NOMO-1 treated with DMSO at 0.1 percent for 48 hours (cell line): ENCODE results near the gene HSD11B1L.

Experiments
- DNase-seq: peaks from one replicate; lab custom pipeline; 2025; ENCODE audit not compliant: unreplicated experiment; lab: John Stamatoyannopoulos, UW

HSD11B1L gene

DNA sequence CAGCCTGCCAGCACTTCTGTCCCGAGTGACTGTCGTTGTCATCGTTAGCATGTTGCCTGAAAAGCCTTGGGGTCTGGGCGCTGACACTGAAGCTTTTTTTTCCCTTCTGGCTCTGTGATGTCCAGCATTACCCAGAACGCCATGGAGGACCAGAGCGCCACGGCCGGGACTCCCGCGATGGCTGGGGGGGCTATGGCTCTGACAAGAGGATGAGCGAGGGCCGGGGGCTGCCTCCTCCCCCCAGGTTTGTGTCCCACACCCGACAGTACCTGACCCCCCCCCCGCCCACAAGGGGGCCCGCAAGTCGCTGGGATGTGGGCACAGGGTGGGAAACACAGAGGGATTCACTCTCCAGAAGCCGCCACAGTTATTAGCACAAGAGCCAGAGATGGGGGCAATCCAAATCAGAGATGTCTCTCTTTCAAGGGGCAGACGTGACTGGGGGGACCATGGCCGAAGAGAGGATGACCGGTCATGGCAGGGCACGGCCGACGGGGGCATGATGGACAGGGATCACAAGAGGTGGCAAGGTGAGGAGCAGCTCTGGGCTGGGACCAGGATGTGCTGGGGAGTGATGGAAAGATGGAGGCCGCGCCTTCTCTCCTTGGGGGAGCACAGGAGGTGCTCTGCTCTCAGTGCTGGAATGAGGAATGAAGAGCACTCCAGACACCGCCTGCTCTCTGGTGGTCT lies 13.8 kb upstream of the HSD11B1L start:
- no peak for DNase-seq

DNA sequence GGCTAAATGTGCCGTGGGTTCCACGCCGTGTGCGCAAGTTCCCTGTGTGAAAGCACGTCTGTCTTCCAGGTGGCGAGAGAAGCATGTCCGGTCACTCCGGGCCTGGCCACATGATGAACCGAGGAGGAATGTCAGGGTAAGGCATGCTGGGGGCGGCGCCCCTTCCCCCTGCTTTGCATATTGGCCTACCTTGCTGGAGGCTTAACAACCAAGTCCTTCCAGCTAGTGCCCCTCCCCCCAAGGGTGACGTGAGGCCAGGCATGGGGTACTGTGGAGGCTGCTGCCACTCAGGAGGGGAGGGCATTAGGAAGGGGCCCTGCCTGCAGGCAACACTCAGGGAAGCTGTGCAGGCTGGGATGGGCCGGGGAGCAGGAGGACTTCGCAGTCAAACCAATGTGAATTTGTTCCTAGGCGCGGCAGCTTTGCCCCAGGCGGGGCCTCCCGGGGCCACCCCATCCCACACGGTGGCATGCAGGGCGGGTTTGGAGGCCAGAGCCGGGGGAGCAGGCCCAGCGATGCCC lies 13.0 kb upstream of the HSD11B1L start:
- no peak for DNase-seq

DNA sequence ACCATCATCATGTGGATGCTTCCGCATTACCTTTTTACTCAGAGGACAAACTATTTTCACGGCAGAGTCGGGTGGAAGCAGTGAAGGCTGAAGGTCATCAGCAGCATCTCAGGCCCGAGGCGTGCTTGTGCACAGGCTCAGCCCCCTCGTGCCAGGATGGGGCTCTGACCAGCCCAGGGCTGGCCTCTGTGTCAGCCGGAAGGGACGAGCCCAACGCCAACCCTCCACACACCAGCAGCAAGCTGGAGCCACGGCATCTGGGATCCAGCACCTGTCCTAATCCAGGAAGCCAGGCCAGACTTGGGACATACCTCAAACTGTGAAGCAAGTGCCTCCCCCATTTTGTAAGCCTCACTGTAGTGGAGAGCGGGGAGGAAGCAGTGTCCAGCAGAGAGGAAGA lies 11.6 kb upstream of the HSD11B1L start:
- DNase-seq = no peak

DNA sequence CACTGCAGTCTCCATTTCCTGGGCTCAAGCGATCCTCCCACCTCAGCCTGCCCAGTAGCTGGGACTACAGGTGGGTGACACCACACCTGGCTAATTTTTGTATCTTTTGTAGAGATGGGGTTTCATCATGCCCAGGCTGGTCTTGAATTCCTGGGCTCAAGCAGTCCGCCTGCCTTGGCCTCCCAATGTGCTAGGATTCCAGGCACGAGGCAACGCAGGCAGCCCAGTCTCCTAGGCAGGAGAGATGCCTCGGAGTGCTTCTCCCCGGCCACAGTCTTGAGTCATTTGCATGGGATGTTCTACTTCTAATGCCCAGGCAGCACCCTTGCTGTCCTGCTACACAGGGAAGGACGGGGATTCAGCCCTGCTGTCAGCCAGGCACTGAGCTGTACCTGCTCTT lies 9.2 kb upstream of the HSD11B1L start:
- DNase-seq = no peak

DNA sequence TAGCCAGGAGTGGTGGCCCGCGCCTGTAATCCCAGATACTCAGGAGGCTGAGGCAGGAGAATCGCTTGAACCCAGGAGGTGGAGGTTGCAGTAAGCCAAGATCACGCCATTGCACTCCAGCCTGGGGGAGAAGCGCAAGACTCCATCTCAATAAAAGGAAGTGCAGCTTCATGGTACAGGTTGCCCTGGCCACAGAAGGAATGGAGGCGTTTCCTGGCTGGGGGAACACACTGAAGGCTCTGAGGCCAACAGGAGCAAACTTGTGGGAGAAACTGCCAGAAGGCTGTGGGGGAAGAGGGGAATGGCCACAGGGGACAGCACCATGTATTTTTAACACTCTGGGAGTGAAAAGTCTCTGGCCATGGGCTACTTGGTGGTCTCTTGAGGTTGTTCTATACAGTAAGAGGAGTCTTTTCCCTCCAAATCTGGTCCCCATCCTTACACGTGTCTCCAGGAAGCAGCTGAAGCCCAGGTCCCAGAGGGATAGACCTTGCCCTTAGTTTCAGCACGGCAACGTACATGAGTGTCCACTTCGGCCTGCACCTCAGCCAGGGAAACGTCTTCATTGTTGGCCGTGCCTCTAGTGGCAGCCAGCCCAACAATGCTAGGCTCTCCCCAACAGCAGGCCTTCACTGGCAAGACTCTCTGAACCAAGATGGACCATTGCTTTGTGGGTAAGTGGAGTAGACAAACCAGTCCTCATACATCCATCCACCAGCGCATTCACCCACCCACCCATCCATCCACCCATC lies 7.9 kb upstream of the HSD11B1L start:
- DNase-seq = no peak

DNA sequence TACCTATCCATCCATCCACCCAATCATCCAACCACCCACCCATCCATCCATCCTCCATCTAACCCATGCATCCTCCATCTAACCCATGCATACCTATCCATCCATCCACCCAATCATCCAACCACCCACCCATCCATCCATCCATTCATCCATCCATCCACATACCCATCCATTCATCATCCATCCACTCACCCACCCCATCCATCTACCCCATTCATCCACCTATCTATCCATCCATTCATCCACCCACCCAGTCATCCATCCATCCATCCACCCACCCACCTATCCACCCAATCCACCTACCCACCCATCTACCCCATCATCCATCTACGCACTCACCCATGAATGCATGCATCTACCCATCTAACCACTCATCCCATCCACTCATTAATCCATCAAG lies 7.1 kb upstream of the HSD11B1L start:
- DNase-seq = no peak

DNA sequence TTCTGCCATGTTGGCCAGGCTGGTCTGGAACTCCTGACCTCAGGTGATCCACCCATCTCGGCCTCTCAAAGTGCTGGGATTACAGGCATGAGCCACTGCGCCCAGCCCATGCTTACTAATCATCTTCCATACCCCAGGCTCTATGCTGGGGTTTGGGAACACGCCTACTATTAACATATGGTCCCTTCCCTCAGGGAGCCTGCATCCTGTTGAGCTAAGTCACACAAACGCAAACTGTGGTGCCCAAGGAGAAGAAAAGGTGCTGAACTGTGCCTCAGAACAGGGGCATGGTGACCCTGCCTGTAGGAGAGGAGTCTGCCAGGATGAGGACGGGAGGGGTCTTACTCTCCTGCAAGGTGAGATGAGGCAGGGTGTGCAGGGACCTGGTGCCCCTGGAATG lies 6.1 kb upstream of the HSD11B1L start:
- DNase-seq = no peak

DNA sequence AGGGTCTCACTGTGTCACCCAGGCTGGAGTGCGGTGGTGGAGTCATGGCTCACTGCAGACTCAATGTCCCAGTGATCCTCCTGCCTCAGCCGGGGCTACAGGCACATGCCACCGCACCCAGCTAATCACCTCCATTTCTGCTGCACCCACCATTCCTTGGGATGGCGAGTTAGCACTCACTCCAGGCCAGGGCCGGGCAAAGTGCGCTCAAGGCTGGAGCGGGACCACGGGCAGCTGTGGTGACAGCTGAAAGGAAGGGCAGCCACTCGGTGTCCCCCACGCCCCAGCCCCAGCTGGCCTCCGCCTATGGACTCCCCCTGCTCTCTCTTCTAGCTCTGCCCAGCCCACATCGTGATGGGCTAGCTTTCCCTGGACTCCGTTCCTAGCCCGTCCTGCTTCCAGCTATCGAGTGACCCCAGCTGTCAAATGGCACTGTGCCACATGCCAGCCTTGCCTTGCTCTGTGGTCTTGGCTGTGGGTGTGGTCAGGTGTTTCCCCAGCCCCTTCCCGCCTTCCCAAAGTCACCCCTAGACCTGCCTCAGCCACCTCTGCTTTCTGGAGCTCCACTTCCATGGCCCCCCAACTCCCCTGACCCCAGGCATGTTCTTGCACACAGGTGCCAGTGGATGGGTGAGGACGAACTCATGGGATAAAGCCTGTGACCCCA lies 4.6 kb upstream of the HSD11B1L start:
- no peak for DNase-seq

DNA sequence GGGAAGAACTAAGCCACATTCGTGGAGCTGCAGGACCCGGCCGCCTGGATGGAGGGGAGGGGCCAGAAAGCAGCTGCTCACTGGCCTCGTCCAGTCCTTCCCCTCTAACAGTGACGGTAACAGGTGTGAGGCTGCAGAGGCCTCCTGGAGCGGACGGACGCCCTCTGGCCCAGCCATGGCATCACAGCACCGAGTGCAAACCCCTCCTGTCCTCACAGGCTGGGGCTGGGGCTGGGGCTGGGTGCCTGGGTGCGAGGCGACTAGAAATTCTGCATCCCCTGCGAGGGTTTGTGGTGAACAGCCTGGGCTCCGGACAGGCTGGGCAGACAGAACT lies 4.1 kb upstream of the HSD11B1L start:
- no peak for DNase-seq

DNA sequence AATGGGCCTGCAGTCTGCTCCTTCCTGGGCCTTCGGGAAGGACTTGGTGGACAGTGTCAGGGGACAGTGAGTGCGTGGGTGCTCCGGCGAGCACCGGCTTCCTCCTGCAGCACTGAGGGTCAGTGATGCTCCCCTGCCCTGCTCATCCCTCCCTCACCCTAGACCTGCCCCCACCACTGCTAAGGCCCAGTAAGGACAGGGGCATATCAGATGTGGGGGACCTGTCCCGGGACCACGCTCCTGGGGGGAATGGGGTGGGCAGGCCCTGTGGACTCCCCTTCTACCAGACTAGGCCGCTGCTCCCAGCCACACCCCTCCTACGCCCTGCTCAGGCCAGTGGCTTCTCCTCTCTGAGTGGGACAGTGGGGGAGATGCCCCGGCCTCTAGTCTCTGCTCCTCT lies 3.7 kb upstream of the HSD11B1L start:
- no peak for DNase-seq

DNA sequence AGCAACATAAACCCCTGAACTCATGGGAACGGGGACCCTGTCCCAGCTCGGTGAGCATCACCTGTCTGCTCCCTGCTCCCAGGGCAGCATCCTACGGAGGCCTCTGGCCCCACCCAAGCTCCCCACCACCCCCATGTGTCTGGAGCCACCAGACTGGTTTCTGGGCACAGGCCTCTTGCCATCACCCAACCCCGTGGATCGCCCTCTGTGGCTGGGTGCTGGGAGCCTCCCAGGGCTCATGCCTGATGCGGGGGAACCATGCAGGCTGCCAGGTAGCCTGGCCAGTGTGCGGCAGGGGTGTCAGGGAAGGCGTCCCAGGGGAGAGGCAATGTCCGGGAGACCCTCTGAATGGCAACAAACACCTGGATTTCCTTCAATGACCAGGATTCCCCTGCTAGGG lies 3.2 kb upstream of the HSD11B1L start:
- no peak for DNase-seq

DNA sequence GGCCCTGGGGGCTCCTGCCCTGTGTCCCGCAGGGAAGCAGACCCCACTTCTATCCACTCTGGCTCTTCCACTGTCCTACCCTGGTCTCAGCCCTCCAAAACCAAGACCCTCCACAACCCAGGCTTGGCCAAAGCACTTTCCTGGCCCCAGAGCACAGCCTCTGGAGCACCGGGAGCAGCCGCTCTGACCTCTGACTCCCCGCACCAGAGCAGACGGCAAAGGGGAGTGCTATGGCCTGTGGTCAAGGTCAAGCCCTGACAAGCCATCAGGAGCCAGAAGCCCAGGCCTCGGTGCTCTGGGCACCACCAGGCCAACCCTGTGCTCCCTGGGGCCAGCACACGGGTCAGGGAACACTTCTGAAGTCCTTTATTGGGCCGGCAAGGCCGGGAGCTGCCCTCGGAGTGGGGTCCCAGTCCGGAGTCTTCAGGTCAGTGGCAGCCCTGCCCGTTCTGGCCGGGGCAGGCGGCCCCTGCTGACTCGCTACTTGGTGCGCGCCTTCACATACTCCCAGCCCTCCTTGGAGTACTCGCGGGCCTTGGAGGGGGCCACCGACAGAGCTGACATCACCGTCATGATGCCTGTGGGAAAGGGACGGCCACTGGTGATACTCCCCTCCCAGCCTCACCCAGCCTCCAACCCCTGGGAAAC lies 2.6 kb upstream of the HSD11B1L start:
- no peak for DNase-seq

DNA sequence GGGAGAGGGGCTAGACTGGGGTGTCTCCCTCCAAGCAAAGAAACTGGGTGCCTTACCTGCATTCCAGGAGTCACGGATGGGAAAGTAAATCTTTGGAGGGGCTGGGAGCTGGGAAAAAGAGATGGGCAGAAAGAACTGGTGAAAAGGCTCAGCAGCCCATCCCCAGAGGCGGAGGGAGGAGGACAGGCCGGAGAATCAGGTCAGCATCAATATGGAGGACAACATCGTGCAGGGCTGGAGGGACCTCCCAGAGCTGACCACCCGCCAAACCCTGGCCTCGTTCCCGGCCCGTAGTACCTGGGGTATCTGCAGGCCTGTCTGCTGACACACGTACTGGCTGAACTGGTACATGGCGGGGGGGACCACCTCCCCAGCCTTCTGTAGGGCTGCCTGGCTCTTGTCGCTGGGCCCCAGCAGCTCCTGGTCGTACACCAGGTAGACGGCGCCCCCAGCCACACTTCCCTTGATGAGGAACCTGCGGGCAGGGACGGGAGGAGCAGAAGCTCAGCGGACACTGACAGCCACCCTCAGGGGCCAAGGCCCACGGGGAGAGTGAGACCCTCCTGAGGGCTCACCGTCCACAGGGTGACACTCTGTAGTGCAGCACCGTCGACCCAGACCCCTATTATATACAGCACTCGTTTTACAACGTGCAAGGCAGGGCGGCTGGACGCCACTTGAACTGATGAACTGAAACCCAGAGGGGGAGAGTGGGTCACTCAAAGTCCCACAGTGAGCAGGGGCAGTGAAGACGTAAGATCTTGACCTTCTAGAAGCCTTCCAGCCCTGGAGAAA lies 1.3 kb upstream of the HSD11B1L start:
- DNase-seq = no peak

DNA sequence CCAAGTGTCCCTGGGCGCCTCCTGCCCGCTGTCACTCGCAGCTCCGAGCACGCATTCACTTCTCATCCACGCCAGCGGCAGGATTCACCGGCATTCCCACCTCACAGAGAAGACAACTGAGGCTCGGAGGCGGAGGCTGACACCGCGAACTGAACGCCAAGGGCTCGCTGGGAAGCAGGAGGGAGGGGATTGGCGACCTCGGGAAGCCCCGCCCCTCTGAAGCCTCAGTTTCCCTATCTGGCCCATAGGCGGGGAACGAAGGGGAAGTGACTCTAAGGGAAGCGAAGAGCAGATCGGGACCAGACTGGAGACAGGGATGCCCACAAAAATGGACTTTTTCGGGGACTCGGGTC lies 767 bp upstream of the HSD11B1L start:
- DNase-seq = no peak

DNA sequence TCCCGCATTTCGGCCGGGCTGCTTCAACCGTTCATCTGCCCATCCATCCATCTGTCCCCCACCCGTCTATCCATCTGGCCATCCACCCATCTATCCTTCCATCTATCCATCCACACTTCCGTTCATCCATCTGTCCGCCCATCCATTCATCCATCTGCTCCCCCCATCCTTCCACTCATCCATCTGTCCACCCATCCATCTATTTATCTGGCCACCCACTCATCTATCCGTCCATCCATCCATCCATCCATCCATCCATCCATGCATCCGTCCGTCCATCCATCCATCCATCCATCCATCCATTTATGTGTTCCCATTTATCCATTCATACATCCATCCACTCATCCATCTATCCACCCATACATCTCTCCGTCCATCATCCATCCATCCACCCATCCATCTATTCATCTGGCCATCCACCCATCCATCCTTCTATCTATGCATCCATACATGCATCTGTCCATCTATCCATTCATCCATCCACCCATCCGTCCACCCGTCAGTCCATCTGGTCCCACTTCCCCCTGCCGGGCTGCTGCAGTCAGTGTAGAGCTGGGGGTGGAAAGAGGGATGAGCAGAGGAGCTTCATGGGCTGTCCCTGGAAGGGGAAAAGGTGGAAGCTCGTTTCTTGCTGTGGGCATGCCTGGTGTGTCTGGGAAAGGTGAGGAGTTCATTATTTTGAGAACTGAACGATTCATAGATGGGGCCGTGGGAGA lies 722 bp downstream of the HSD11B1L start:
- no peak for DNase-seq

DNA sequence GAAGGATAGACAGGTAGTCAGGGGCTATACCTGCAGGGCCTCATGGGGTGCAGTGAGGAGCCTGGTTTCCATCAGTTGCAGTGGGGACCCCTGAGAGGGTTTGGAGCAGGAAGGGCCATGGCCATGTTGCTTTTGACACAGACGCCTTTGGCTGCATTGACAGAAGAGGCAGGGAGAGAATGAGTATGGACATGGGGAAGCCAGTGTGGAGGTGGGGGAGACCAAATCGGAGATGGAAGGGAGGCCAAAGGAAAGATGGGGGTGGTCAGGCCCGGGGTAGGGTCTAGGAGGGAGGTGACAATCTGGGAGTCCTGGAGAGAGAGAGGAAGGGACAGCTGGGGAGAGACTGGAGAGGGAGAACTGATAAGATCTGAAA lies 1.3 kb downstream of the HSD11B1L start:
- DNase-seq = no peak

DNA sequence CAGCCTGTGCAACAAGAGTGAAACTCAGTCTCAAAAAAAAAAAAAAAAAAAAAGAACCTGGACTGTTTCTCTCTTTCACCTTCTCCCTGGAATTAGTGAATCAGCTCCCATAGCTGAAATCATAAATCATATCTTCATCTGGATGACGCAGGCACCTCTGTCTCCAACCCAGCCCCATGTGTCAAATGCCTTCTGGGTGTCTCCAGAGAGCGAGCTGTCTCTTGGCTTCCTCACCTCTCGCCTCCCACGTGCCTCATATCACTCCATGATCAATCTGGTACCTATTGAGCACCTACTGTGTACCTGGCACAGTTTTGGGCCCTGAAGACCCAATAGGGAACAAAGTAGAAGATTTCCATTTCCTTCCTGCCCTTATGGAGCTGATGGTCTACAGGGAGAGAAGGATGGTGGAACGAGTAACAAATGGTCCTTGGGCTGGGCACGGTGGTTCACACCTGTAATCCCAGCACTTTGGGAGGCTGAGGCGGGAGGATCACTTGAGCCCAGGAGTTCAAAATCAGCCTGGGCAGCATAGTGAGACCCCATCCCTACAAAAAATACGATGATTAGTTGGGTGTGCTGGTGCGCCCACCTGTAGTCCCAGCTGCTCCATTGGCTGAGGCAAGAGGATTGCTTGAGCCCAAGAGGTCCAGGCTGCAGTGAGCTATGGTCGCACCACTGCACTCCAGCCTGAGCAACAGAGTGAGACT lies 2.5 kb downstream of the HSD11B1L start:
- no peak for DNase-seq

DNA sequence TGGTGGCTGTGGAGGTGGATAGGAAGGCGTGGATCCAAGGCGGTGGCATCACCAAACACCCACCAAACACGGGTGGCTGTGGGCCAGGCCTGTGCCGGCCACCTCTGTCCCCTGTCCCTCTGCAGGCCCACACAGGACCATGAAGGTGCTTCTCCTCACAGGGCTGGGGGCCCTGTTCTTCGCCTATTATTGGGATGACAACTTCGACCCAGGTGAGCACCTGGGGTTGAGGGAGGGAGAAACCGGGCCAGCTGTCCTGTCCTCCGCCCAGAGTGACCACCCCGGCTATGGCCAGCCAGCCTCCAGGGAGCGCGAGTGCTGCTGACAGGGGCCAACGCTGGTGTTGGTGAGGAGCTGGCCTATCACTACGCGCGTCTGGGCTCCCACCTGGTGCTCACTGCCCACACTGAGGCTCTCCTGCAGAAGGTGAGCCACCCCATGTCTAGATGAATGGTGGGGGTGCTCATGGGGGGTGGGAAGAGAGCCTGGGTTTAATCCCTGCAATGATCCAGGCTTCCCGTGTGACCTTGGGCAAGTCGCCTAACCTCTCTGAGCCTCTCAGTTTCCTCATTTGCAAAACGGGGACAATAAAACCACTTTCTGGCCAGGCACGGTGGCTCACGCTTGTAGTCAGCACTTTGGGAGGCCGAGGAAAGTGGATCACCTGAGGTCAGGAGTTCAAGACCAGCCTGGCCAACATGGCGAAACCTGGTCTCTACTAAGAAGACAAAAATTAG lies 4.0 kb downstream of the HSD11B1L start:
- DNase-seq = no peak

DNA sequence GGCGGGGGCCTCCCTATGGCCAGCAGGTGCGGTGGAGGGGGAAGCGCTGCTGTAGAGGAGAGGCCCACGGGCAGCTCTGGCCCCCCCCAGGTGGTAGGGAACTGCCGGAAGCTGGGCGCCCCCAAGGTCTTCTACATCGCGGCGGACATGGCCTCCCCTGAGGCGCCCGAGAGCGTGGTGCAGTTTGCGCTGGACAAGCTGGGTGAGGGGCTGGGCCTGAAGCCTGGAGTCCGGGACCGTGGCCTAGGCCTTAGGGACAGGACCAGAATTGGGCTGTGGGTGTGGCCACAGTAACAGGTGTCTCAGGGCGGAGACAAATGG lies 5.5 kb downstream of the HSD11B1L start:
- DNase-seq = no peak
